ENCODE results near the gene ACTR2. TPM values are rescaled to one million over a fixed set of nuclear protein-coding genes. Genes with fewer than 3 reads are reported as not detected.

ACTR2 gene
- total RNA-seq, 2 experiments from 2014 or later: 128 to 130 TPM

GRCh38 chr2:65319674-65320041 is 92.0 kb downstream of the ACTR2 start:
- Mint-ChIP-seq H3K4me3 (no peak overlapping the region), H3K27me3 (no peaks in the 10 kb centered on the region), H3K27ac (no peak overlapping the region), H3K36me3 (ENCODE audit: low read depth) (no peaks in the 10 kb centered on the region), H3K4me1 (ENCODE audit: low read depth) (peaks cover 5% of the 10 kb centered on the region), H3K9me3 (no peaks in the 10 kb centered on the region)
- POLR2A ChIA-PET: no interaction called here
- H3K27me3 ChIP-seq (ENCODE audit: control insufficient read depth in 1 of 2, insufficient read depth in 2 of 2, low read length in 2 of 2): no peaks in the 10 kb centered on the region
- H3K4me3 ChIP-seq (ENCODE audit: low read length): no peak overlapping the region
- H3K36me3 ChIP-seq (ENCODE audit: insufficient read depth, low read length): no peaks in the 10 kb centered on the region
- no peaks in the 10 kb centered on the region for H3K9me3 ChIP-seq (ENCODE audit: control insufficient read depth in 1 of 2, insufficient read depth in 1 of 2, low read length in 2 of 2)
- TF ChIP-seq, protein P1, sequence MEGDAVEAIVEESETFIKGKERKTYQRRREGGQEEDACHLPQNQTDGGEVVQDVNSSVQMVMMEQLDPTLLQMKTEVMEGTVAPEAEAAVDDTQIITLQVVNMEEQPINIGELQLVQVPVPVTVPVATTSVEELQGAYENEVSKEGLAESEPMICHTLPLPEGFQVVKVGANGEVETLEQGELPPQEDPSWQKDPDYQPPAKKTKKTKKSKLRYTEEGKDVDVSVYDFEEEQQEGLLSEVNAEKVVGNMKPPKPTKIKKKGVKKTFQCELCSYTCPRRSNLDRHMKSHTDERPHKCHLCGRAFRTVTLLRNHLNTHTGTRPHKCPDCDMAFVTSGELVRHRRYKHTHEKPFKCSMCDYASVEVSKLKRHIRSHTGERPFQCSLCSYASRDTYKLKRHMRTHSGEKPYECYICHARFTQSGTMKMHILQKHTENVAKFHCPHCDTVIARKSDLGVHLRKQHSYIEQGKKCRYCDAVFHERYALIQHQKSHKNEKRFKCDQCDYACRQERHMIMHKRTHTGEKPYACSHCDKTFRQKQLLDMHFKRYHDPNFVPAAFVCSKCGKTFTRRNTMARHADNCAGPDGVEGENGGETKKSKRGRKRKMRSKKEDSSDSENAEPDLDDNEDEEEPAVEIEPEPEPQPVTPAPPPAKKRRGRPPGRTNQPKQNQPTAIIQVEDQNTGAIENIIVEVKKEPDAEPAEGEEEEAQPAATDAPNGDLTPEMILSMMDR (IDR thresholded peaks at IDR 0.05): no peak
- DNase-seq (no peak), ATAC-seq (ENCODE audit: poor library complexity) (no peak)
- intact Hi-C loops (cut with DNase I, micrococcal nuclease): no loop called here
- H3K4me1 ChIP-seq (ENCODE audit: insufficient read depth, low read length): peaks cover 6% of the 10 kb centered on the region
- CTCF ChIA-PET: no interaction called here
- H3K27ac ChIP-seq (ENCODE audit: low read depth in 1 of 2, low read length in 2 of 2): no peak overlapping the region

DNA sequence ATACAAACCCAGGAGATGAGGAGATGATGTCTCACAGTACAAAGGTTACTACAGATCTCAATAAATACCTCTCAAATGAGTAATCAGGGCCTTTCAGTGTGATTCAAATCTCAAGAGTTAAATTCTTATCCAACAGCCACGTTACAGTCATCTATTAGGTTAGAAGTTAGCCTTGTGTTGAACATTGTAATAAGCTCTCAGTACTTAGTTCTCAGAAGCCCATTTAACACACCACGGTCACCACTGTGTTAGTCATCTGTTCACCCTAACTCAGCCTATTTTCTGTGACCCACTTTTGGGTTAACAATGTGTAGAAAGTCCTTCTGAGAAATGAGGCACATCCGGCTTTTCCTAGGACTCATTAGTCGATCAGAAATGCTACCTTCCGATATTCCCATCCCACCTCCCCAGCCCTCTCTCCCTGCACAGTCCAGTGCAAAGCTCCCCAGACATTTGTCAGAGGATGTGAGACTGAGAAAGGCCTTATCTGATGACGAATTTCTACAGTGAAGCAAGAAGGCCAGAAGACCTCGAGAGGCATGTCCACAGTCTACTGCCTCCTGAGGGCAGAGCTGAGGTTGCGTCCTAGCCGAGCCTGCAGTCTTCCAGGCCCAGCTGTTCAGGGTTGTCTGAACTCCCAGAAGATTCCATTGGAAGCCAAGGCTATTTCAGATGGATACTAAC is 92.6 kb downstream of the ACTR2 start:
- no peaks in the 10 kb centered on the region for H3K36me3 ChIP-seq (ENCODE audit: insufficient read depth, low read length)
- ChIA-PET POLR2A (no interaction called here), CTCF (no interaction called here)
- H3K4me1 ChIP-seq (ENCODE audit: insufficient read depth, low read length): peaks cover 6% of the 10 kb centered on the region
- no peaks in the 10 kb centered on the region for H3K9me3 Mint-ChIP-seq
- H3K4me1 Mint-ChIP-seq (ENCODE audit: low read depth): peaks cover 5% of the 10 kb centered on the region
- H3K27me3 ChIP-seq (ENCODE audit: control insufficient read depth in 1 of 2, insufficient read depth in 2 of 2, low read length in 2 of 2): no peaks in the 10 kb centered on the region
- TF ChIP-seq, protein P1 (IDR thresholded peaks at IDR 0.05): no peak
- H3K4me3 ChIP-seq (ENCODE audit: low read length): no peak overlapping the region
- H3K27ac Mint-ChIP-seq: no peak overlapping the region
- peak; percentile 44 for ATAC-seq (ENCODE audit: poor library complexity)
- no peaks in the 10 kb centered on the region for H3K27me3 Mint-ChIP-seq
- no peaks in the 10 kb centered on the region for H3K36me3 Mint-ChIP-seq (ENCODE audit: low read depth)
- H3K9me3 ChIP-seq (ENCODE audit: control insufficient read depth in 1 of 2, insufficient read depth in 1 of 2, low read length in 2 of 2): no peaks in the 10 kb centered on the region
- peak in 2 of 14 experiments; percentile 6 to 27 for DNase-seq
- no peak overlapping the region for H3K4me3 Mint-ChIP-seq
- intact Hi-C loops (cut with DNase I, micrococcal nuclease): no loop called here
- H3K27ac ChIP-seq (ENCODE audit: low read depth in 1 of 2, low read length in 2 of 2): no peak overlapping the region

Other genes with a start within 250 kb of the ACTR2 start
- gene SLC1A4, start 238.4 kb upstream of the ACTR2 start, total RNA-seq: 1 to 10 TPM; 2.4 to 2.8 TPM
- 10 to 100 TPM; 19.4 to 20.1 TPM for gene CEP68, start 171.4 kb upstream of the ACTR2 start, total RNA-seq
- 10 to 100 TPM; 85.3 to 87.6 TPM for gene RAB1A, start 97.7 kb upstream of the ACTR2 start, total RNA-seq
- 1 to 10 TPM; 2.5 to 2.8 TPM for gene SPRED2, start 204.8 kb downstream of the ACTR2 start, total RNA-seq